Measurements from ENCODE around the gene SORCS2. TPM values are rescaled to one million over a fixed set of nuclear protein-coding genes. Genes with fewer than 3 reads are reported as not detected.

Gene SORCS2
- total RNA-seq, 2 donors from 2014 or later, result 0.05 to 0.07 TPM

DNA sequence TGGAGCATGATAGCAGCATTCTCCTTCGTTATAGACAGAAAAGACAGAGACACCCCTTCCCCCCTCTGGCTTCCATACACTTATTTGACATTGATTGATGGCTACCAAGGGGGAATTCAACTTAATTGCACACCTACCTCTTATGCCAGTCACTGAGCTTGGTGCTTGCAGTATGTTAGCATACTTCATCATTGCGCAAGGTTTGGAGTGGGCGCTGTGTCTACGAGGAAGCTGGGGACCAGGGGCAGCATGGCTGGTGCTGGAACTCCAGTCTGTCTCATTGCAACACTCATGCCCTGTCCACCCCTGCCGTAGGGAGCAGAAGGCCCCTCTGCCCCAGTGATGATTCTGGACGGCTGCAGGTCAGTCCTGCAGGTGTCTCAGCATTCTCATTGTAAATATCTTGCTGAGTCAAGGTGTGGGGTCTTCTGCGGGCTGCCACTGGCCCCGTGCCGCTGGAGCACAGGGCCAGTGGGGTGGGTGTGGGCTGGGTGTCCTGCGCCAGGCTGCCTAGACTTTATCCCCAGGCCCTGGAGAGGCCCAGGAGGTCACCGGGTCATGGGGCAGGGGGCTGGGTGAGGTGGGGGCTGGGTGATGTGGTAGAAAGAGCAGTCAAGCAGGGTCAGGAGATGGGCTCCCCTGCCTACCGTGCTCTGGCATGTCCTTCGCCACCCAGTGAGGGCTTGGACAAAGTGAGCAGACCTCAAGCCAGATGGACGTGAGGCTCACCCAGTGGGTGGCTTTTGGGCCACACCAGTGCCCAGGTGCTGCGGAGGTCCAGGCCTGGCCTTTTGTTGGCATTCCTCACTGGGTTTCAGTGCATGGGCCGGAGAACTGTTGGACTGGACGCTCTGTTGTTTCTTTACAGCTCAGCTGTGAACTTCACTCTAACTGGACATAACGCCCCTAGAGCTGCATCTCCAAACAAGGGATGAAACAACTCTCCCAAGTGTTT lies 156.9 kb downstream of the SORCS2 start:
- ATAC-seq (replicated peaks in 1 of 2), result no peak
- no peak overlapping the region for H3K4me3 Mint-ChIP-seq
- no peak overlapping the region for H3K27ac Mint-ChIP-seq
- no peaks in the 10 kb centered on the region for H3K27me3 Mint-ChIP-seq (ENCODE audit: low read depth)
- H3K9me3 Mint-ChIP-seq, result peaks cover 5 to 8% of the 10 kb centered on the region in 2 donors
- H3K36me3 Mint-ChIP-seq (ENCODE audit: insufficient read depth in 2 of 2), result peaks cover 0 to 4% of the 10 kb centered on the region in 2 donors
- DNase-seq, result no peak
- no peaks in the 10 kb centered on the region for H3K4me1 Mint-ChIP-seq (ENCODE audit: low read depth)

DNA sequence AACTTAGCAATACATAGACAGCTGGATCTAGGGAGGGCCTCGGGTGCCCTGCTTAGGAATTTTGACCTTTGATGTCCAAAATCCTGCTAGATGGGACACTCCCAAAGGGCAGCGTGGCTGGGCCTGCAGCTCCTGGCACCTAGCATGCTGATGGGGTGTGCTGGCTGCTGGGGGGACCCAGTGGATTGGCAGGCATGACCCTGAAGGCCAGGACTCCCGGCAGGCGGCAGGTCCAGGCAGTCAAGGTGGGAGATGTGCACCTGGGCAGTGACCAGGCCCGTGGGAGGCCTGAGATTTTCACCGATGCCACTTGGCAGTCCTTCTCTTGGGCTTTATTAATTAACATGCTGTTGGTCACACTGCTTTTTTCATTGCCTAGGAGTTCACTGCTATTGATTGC lies 158.1 kb downstream of the SORCS2 start:
- Mint-ChIP-seq H3K9me3 (peaks cover 5 to 8% of the 10 kb centered on the region in 2 donors), H3K36me3 (ENCODE audit: insufficient read depth in 2 of 2) (peaks cover 0 to 4% of the 10 kb centered on the region in 2 donors), H3K4me1 (ENCODE audit: low read depth) (no peaks in the 10 kb centered on the region), H3K27me3 (ENCODE audit: low read depth) (no peaks in the 10 kb centered on the region), H3K27ac (no peak overlapping the region), H3K4me3 (no peak overlapping the region)
- no peak for DNase-seq
- no peak for ATAC-seq (replicated peaks in 1 of 2)

DNA sequence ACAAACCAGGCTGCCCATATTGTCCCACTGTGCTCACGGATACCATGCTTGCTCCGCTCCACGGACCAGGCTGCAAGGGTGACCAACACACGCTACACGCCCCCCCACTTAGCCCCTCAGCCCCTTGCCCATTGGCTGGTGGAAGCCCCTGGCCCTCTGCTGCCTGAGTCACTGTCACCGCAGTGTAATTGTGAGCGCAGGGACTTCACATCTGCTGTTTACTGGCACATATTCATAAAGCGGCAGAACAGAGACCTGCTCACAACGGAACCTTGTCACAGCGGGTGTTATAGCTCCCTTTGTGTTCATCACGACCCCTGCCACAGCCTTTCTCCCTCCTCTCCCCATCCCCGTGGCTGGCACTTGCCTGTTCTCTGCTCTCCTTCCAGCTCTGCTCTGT lies 158.7 kb downstream of the SORCS2 start:
- DNase-seq (no peak), ATAC-seq (replicated peaks in 1 of 2) (no peak)
- H3K4me3 Mint-ChIP-seq, result no peak overlapping the region
- H3K27ac Mint-ChIP-seq, result no peak overlapping the region
- no peaks in the 10 kb centered on the region for H3K27me3 Mint-ChIP-seq (ENCODE audit: low read depth)
- H3K36me3 Mint-ChIP-seq (ENCODE audit: insufficient read depth in 2 of 2), result peaks cover 0 to under 1% of the 10 kb centered on the region in 2 donors
- H3K9me3 Mint-ChIP-seq, result peaks cover 2 to 4% of the 10 kb centered on the region in 2 donors
- H3K4me1 Mint-ChIP-seq (ENCODE audit: low read depth), result no peaks in the 10 kb centered on the region

DNA sequence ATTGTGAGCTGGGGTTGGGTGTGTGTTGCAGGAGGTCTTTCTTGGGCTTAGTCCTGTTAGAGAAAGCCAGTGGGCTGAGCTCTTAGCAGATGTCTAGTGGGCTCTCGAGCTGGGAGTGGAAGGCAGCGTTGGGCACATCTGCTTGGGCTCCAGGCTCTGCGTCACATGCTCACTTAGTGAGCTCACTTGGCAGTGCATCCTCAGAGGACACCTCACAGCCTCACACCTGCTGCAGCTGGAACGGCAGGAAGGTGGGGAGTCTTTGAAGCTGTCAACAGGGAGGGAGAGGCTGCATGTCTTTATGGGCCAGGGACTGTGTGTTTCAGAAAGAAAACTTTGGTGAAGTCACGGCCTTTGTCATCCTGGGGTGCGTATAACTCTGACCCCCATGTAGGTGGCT lies 160.1 kb downstream of the SORCS2 start:
- H3K9me3 Mint-ChIP-seq, result no peaks in the 10 kb centered on the region
- H3K36me3 Mint-ChIP-seq (ENCODE audit: insufficient read depth in 2 of 2), result no peaks in the 10 kb centered on the region
- no peak overlapping the region for H3K4me3 Mint-ChIP-seq
- ATAC-seq (replicated peaks in 1 of 2) (no peak), DNase-seq (no peak)
- H3K4me1 Mint-ChIP-seq (ENCODE audit: low read depth), result no peaks in the 10 kb centered on the region
- no peak overlapping the region for H3K27ac Mint-ChIP-seq
- no peaks in the 10 kb centered on the region for H3K27me3 Mint-ChIP-seq (ENCODE audit: low read depth)

DNA sequence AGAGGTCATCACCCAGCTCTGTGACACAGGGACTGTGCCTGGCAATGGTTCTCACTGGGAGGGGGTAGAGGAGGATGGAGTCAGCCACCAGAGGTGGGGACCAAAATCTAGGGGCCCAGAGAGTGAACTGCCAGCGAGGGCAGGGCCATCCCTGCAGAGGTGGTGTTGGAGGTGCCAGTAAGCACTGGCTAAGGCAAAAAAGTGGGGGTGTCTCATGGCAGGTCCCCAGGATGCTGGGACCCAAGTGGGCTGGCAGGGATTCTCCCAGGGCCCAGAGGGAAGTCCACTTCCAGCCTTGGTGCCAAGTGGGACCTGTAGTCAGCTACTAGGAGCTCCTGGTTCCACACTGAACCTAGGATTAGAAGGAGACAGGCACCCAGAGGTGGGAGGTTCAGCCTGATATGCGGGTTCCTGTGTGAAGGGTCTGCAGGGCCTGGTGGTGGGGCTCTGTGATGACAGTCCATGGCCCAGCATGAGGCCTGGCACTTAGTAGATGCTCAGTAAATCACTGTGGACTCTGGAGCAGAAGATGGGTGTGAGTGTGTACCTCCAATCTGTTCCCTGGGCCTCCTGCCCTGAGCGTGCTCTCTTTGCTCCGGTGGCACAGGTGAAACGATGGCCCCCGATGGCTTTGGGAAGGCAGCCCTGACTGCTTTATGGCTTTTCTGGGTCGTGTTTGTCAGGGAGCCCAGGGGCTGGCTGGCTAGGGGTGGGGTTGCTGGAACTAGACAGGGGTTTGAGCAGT lies 160.9 kb downstream of the SORCS2 start:
- H3K9me3 Mint-ChIP-seq, result no peaks in the 10 kb centered on the region
- ATAC-seq (replicated peaks in 1 of 2), result no peak
- no peaks in the 10 kb centered on the region for H3K4me1 Mint-ChIP-seq (ENCODE audit: low read depth)
- no peaks in the 10 kb centered on the region for H3K36me3 Mint-ChIP-seq (ENCODE audit: insufficient read depth in 2 of 2)
- H3K27me3 Mint-ChIP-seq (ENCODE audit: low read depth), result no peaks in the 10 kb centered on the region
- no peak overlapping the region for H3K27ac Mint-ChIP-seq
- no peak for DNase-seq
- no peak overlapping the region for H3K4me3 Mint-ChIP-seq

DNA sequence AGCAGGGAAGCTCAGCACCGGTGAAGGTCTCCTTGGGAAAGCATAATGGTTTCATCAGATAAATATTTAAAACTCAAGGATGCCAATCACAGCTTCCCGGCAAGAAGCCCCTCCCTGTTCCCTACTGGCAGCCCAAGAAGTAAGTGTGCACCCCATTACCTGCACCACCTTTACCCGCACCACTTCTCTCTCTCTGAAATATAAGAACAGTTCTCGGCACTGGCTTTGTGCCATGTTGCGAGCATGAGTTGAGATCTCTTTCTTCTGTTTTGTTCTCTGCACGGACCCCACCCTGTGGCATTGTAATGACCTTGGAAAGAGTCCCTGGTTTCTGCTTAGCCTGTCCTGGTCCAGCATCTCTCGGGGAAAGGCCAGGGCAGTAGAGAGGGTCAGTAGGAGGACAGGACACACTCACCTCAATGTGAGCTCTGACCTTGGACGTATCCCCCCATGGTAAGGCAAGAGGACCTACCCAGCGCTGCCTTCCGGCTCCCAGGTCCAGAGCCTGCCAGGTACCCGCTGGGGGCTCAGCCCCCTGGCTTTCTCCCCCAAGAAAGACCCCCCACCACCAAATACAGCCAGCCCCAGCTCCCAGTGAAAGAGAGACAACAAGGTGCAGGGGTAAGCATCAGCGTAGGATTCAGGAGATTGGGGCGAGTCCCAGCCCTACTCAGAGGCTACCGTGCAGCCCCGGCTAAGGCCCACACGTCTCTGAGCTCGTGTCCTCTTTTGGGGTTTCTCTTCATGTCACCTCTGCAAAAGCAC lies 161.7 kb downstream of the SORCS2 start:
- Mint-ChIP-seq H3K27ac (no peak overlapping the region), H3K4me3 (no peak overlapping the region), H3K27me3 (ENCODE audit: low read depth) (no peaks in the 10 kb centered on the region), H3K9me3 (no peaks in the 10 kb centered on the region), H3K36me3 (ENCODE audit: insufficient read depth in 2 of 2) (no peaks in the 10 kb centered on the region), H3K4me1 (ENCODE audit: low read depth) (no peaks in the 10 kb centered on the region)
- DNase-seq, result no peak
- ATAC-seq (replicated peaks in 1 of 2), result no peak

DNA sequence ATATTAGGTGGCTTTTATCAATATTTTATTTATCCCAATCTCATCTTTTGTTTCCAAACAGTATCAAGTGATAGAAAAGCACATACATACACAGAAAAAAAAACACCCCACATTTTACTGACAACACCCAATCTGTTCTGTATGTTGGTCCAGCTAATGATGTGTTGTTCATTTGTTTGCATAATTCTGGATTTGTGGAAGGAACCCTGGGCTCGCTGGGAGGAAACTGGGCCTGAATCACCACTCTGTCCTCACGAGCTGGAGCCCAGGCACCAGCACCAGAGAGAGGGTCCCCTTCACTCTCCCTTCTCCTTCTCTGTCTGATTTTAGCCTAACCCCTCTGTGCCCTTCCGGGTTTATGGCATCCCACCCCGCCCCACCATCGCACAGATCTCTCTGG lies 162.6 kb downstream of the SORCS2 start:
- H3K27ac Mint-ChIP-seq, result no peak overlapping the region
- no peak overlapping the region for H3K4me3 Mint-ChIP-seq
- no peak for DNase-seq
- H3K27me3 Mint-ChIP-seq (ENCODE audit: low read depth), result no peaks in the 10 kb centered on the region
- no peaks in the 10 kb centered on the region for H3K9me3 Mint-ChIP-seq
- H3K4me1 Mint-ChIP-seq (ENCODE audit: low read depth), result no peaks in the 10 kb centered on the region
- ATAC-seq (replicated peaks in 1 of 2), result no peak
- H3K36me3 Mint-ChIP-seq (ENCODE audit: insufficient read depth in 2 of 2), result no peaks in the 10 kb centered on the region

DNA sequence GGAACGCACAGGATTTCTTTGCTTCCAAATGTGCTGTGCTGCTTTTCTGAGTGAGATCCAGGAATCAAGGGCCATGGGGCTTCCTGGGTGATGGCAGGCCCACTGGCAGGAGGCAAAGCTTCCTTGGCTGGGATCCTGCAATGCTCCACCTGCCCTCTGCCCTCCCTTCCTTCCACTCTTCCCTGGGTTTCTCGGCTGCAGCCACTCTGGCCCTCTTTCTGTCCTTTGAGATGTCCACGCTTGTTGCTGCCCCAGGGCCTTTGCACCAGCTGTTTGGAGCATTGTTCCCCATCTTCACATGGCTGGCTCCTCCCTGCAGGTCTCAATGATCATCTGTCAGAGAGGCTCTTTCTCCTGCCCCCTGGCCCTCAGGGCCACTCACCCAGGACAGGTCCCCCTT lies 163.5 kb downstream of the SORCS2 start:
- Mint-ChIP-seq H3K4me1 (ENCODE audit: low read depth) (no peaks in the 10 kb centered on the region), H3K36me3 (ENCODE audit: insufficient read depth in 2 of 2) (no peaks in the 10 kb centered on the region), H3K27me3 (ENCODE audit: low read depth) (no peaks in the 10 kb centered on the region), H3K9me3 (no peaks in the 10 kb centered on the region), H3K27ac (no peak overlapping the region), H3K4me3 (no peak overlapping the region)
- ATAC-seq (replicated peaks in 1 of 2), result no peak
- DNase-seq, result no peak

DNA sequence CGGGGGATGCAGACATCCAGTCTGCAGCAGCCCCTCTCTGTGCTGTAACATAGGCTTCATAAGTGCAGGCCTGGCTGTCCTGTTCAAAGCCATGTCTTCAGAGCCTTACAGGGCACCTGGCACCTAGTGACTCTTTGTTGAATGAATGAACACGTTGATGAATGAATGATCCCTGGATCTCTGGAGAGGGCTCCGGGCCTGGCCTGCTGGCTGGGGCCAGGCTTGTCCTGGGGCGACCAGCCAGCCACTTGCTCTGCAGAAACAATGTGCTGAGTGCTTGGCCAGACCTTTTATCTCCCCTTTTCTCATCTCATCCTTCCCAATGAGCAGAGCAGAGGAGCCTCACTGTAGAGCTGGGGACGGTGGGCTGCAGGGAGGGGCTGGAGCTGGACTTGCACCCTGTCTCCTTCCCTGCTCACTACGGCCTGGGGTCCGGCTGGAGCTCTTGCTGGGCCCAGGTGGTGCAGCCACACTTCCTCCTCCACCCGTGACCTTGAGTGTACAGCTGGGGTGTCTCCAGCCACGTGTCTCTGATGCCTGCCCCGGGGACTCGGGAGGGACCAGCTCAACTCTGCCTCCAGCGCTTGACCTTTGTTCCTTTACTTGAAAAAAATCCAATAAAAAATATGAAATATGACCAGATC lies 164.5 kb downstream of the SORCS2 start:
- Mint-ChIP-seq H3K9me3 (no peaks in the 10 kb centered on the region), H3K36me3 (ENCODE audit: insufficient read depth in 2 of 2) (no peaks in the 10 kb centered on the region), H3K4me3 (no peak overlapping the region), H3K27ac (no peak overlapping the region), H3K27me3 (ENCODE audit: low read depth) (no peaks in the 10 kb centered on the region), H3K4me1 (ENCODE audit: low read depth) (no peaks in the 10 kb centered on the region)
- ATAC-seq (replicated peaks in 1 of 2) (no peak), DNase-seq (no peak)

DNA sequence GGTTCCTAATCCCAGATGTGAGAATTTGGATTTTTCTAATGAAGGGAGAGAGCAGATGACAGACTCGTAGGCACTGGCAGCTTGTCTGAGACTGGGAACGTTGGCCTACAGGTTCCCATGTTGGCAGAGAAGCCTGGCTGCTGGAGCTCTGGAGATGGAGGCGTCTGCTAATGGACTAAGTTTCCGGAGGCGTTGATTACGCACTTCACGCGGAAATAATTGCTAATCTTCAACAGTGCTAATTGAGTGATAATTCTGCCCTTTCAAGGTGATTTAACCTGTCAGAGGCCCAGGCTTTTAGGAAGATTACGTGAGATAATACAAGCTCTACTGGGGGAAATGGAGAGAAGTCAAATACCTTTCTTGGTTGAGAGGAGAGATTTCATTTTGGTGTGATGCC lies 165.0 kb downstream of the SORCS2 start:
- Mint-ChIP-seq H3K27ac (no peak overlapping the region), H3K36me3 (ENCODE audit: insufficient read depth in 2 of 2) (no peaks in the 10 kb centered on the region), H3K27me3 (ENCODE audit: low read depth) (no peaks in the 10 kb centered on the region), H3K9me3 (no peaks in the 10 kb centered on the region), H3K4me1 (ENCODE audit: low read depth) (no peaks in the 10 kb centered on the region), H3K4me3 (no peak overlapping the region)
- ATAC-seq (replicated peaks in 1 of 2) (no peak), DNase-seq (no peak)

DNA sequence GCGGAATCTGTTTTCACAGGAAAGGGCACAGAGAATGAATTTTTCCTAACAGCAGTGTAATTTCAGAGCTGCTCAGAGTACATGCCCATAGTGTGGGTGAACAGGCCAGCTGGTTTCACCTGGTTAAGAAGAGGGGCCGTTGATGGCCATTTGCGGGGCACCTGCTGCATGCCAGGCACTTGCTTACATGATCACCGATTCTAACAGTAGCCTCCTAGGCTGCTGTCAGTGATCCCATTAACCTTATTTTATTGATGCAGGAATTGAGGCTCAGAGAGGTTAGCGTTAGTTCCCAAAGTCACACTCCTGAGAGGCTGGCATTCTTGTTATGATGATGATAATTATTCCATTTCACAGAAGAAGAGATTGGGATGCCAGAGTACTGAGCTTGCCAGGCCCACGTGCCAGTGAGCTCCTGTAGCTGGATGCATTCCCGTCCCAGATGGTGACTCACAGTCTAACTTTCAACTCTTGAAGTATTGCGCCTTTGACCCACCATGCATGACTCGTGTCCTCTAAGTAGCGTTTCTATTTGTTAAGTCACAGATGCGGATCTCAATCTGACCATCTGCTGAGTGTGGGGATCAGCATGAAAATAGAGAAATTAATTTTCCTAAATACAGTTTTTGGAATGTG lies 165.9 kb downstream of the SORCS2 start:
- H3K4me3 Mint-ChIP-seq, result no peak overlapping the region
- DNase-seq (no peak), ATAC-seq (replicated peaks in 1 of 2) (no peak)
- H3K36me3 Mint-ChIP-seq (ENCODE audit: insufficient read depth in 2 of 2), result no peaks in the 10 kb centered on the region
- H3K27ac Mint-ChIP-seq, result no peak overlapping the region
- no peaks in the 10 kb centered on the region for H3K27me3 Mint-ChIP-seq (ENCODE audit: low read depth)
- no peaks in the 10 kb centered on the region for H3K9me3 Mint-ChIP-seq
- no peaks in the 10 kb centered on the region for H3K4me1 Mint-ChIP-seq (ENCODE audit: low read depth)

DNA sequence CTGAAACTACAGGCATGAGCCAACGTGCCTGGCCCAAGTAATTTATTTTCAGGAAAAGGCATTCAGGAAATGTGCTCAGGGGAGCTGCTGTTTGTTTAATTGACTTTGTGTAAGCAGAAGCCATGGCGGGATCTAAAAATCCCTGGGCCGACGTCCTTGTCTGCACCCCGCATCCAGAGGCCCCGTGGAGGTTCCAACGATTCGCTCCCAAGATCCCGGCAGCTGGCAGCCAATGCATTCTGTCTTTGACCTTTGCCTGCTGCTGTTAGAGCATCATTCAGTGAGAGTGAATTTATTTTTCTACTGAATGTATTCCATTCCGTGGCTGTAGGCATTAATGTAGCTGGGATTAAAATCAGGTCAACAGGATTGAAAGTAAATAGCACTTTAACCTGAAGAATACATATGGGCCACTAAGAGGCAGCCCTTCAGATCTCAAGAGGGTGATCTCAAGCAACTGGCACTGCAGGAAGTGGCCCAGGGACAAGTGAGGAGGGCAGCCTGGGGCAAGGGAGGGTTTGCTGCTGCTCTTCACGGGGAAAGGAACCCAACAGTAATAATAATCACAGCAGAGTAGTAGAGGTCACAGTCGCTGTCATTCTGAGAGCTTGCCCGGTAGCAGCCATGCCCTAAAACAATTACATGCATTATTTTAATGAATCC lies 167.2 kb downstream of the SORCS2 start:
- no peaks in the 10 kb centered on the region for H3K36me3 Mint-ChIP-seq (ENCODE audit: insufficient read depth in 2 of 2)
- ATAC-seq (replicated peaks in 1 of 2) (no peak), DNase-seq (no peak)
- H3K4me1 Mint-ChIP-seq (ENCODE audit: low read depth), result no peaks in the 10 kb centered on the region
- H3K4me3 Mint-ChIP-seq, result no peak overlapping the region
- H3K27me3 Mint-ChIP-seq (ENCODE audit: low read depth), result no peaks in the 10 kb centered on the region
- no peak overlapping the region for H3K27ac Mint-ChIP-seq
- H3K9me3 Mint-ChIP-seq, result peaks cover 1 to 2% of the 10 kb centered on the region in 2 donors

All from activated T-cell treated with anti-CD3 and anti-CD28 coated beads, Interleukin-2, amount 50 U/mL, for 72 hours (primary cell).